ENCODE data around the gene CCM2L. TPM values are rescaled to one million over a fixed set of nuclear protein-coding genes. Genes with fewer than 3 reads are reported as not detected.

Gene CCM2L
- total and polyA plus RNA-seq, 9 of the 15 experiments (the other 6 are each of a cell fraction or from before 2014, with no cell fraction given) = 0.04 TPM; not detected in 8

DNA sequence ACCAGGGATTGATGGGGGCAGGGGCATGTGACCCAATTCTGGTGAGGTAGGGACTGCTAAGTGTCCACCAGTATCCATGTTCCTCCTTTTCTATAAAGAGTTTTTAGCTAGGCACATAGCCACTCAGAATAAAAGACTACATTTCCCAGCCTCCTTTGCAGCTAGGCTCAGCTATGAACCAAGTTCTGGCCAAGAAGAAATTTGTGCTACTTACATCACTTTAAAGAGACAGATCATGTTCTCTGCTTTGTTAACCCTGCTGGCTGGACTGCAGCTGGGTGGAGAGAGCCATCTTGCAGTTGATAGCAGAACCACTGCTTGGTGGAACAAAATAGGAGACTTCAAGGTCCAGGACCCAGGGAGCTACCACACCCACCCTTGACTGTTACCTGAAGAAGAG is 5.3 kb upstream of the CCM2L start (continued):
- TF ChIP-seq, protein P1, sequence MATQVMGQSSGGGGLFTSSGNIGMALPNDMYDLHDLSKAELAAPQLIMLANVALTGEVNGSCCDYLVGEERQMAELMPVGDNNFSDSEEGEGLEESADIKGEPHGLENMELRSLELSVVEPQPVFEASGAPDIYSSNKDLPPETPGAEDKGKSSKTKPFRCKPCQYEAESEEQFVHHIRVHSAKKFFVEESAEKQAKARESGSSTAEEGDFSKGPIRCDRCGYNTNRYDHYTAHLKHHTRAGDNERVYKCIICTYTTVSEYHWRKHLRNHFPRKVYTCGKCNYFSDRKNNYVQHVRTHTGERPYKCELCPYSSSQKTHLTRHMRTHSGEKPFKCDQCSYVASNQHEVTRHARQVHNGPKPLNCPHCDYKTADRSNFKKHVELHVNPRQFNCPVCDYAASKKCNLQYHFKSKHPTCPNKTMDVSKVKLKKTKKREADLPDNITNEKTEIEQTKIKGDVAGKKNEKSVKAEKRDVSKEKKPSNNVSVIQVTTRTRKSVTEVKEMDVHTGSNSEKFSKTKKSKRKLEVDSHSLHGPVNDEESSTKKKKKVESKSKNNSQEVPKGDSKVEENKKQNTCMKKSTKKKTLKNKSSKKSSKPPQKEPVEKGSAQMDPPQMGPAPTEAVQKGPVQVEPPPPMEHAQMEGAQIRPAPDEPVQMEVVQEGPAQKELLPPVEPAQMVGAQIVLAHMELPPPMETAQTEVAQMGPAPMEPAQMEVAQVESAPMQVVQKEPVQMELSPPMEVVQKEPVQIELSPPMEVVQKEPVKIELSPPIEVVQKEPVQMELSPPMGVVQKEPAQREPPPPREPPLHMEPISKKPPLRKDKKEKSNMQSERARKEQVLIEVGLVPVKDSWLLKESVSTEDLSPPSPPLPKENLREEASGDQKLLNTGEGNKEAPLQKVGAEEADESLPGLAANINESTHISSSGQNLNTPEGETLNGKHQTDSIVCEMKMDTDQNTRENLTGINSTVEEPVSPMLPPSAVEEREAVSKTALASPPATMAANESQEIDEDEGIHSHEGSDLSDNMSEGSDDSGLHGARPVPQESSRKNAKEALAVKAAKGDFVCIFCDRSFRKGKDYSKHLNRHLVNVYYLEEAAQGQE (IDR thresholded peaks at IDR 0.05; ENCODE audit: borderline replicate concordance) = no peak
- TF ChIP-seq, protein P1 (CRISPR knock-in tag; IDR thresholded peaks at IDR 0.05; ENCODE audit: low read depth) = no peak
- peak; percentile 53; the same call in 1 of the 2 replicates for TF ChIP-seq ATF7 (IDR thresholded peaks at IDR 0.05)
- TF ChIP-seq JUNB (CRISPR knock-in tag; conservative IDR thresholded peaks at IDR 0.05) = no peak
- TF ChIP-seq L3MBTL2 (IDR thresholded peaks at IDR 0.05) = 0 out of 2 replicates have a peak, but pooled peaks have one; percentile 12
- TF ChIP-seq LARP7 (IDR thresholded peaks at IDR 0.05) = no peak
- TF ChIP-seq ATF1 (CRISPR knock-in tag; IDR thresholded peaks at IDR 0.05) = no peak
- TF ChIP-seq ATF1 (tag; IDR thresholded peaks at IDR 0.05) = peak; percentile 77
- no peak for TF ChIP-seq MECOM (CRISPR knock-in tag; IDR thresholded peaks at IDR 0.05)
- TF ChIP-seq, protein P2, sequence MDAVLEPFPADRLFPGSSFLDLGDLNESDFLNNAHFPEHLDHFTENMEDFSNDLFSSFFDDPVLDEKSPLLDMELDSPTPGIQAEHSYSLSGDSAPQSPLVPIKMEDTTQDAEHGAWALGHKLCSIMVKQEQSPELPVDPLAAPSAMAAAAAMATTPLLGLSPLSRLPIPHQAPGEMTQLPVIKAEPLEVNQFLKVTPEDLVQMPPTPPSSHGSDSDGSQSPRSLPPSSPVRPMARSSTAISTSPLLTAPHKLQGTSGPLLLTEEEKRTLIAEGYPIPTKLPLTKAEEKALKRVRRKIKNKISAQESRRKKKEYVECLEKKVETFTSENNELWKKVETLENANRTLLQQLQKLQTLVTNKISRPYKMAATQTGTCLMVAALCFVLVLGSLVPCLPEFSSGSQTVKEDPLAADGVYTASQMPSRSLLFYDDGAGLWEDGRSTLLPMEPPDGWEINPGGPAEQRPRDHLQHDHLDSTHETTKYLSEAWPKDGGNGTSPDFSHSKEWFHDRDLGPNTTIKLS (IDR thresholded peaks at IDR 0.05; ENCODE audit: borderline replicate concordance, low read depth) = 0 out of 2 replicates have a peak, but pooled peaks have one; percentile 31
- TF ChIP-seq CREB1 (IDR thresholded peaks at IDR 0.05) = peak; percentile 65
- TF ChIP-seq CREB1 (CRISPR knock-in tag; IDR thresholded peaks at IDR 0.05) = peak; percentile 43; the same call in 1 of the 2 replicates
- TF ChIP-seq PURB (CRISPR knock-in tag; IDR thresholded peaks at IDR 0.05; ENCODE audit: low read depth) = no peak
- TF ChIP-seq HCFC1 (IDR thresholded peaks at IDR 0.05; ENCODE audit: low read depth, low read length) = peak; percentile 89
- TF ChIP-seq MTA1 (IDR thresholded peaks at IDR 0.05; ENCODE audit: borderline replicate concordance) = peak; percentile 75; the same call in 1 of the 2 replicates
- no peak for TF ChIP-seq CEBPG (CRISPR knock-in tag; IDR thresholded peaks at IDR 0.05)
- peak in 1 of 2 experiments; percentile 58; a peak in 1 of 4 replicates for TF ChIP-seq CEBPG (tag; conservative IDR thresholded peaks at IDR 0.05 in 1 of 2, IDR thresholded peaks at IDR 0.05 in 1 of 2)
- TF ChIP-seq, protein P3, sequence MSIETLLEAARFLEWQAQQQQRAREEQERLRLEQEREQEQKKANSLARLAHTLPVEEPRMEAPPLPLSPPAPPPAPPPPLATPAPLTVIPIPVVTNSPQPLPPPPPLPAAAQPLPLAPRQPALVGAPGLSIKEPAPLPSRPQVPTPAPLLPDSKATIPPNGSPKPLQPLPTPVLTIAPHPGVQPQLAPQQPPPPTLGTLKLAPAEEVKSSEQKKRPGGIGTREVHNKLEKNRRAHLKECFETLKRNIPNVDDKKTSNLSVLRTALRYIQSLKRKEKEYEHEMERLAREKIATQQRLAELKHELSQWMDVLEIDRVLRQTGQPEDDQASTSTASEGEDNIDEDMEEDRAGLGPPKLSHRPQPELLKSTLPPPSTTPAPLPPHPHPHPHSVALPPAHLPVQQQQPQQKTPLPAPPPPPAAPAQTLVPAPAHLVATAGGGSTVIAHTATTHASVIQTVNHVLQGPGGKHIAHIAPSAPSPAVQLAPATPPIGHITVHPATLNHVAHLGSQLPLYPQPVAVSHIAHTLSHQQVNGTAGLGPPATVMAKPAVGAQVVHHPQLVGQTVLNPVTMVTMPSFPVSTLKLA (conservative IDR thresholded peaks at IDR 0.05) = no peak
- 0 out of 2 replicates have a peak, but pooled peaks have one; percentile 30 for TF ChIP-seq ZNF589 (CRISPR knock-in tag; IDR thresholded peaks at IDR 0.05; ENCODE audit: low read depth)

All from K562 (cell line).